Measurements from ENCODE around the gene CUTA.

Gene CUTA

DNA sequence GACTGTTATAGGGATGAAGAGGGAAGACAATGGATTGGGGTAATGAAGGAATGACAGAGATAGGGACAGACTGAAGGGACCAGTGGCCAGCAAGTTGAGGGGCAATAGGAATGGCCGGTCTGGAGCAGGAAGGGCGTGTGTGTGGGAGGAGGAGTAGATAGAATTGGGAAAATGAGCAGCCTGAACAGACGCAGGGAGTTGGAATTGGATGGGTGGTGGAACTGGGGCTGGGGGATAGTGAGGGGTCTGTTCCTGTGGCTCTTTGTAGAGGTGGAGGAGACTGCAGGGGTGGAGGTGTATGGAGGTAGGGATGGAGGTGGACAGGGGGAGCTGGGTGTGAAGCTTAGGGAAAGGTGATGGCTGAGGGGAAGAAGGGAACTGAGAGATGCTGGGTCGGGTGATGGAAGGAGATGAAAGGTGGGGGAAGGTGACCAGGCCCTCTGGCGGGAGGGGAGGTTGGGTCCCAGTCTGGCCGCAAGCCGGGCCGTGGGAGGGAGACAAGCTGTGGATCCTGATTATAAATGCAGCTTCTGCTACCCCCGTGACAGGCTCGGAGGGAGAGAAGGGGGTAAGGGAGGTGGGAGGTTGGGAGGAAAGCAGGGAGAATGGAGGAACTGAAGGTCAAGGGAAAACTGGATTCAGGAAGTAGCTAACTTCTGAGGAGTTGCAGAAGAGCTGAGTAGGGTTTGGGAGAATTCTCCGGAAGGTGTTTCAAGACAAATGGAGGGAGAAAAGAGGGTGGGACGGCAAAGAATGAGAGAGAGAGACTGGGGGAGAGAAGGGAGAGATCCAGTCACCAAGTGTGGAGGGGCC lies 7.2 kb upstream of the CUTA start:
- FAIRE-seq (no peak), DNase-seq (ENCODE audit: insufficient read length, low spot score) (no peak)

DNA sequence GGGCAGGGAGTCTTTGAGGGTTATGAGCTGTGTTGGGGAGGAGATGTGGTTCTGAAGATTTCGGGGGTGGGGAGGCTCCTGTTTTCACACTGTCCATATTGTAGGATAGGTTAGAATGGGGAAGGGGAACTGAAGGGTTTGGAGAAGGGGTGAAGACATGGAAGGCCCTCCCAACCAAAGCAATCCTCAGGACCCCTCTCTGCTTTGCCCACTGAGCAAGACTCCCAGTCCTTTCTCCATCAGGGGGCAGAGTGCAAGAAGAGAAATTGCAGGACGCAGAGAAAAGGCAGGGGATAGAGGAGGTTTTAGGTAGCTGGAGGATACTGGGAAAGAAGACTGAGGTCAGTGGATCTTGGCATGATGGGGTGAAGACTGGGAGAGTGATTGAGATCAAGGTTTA lies 5.9 kb upstream of the CUTA start:
- FAIRE-seq = no peak
- DNase-seq (ENCODE audit: insufficient read length, low spot score) = no peak

DNA sequence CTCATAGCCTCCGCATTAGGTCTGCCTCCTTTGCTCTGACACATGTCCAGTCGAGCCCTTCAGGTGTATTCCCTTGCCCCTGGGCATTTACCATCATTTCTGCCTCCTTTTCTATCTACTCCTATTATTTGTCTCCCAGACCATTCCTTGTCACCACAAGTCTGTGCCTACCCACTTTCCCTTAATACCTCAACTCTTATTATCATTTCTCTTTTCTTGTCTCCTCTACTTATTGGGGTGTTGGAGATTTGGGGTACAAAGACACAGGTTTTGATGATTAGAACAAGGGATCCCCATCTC lies 3.4 kb upstream of the CUTA start:
- FAIRE-seq (no peak), DNase-seq (ENCODE audit: insufficient read length, low spot score) (no peak)

DNA sequence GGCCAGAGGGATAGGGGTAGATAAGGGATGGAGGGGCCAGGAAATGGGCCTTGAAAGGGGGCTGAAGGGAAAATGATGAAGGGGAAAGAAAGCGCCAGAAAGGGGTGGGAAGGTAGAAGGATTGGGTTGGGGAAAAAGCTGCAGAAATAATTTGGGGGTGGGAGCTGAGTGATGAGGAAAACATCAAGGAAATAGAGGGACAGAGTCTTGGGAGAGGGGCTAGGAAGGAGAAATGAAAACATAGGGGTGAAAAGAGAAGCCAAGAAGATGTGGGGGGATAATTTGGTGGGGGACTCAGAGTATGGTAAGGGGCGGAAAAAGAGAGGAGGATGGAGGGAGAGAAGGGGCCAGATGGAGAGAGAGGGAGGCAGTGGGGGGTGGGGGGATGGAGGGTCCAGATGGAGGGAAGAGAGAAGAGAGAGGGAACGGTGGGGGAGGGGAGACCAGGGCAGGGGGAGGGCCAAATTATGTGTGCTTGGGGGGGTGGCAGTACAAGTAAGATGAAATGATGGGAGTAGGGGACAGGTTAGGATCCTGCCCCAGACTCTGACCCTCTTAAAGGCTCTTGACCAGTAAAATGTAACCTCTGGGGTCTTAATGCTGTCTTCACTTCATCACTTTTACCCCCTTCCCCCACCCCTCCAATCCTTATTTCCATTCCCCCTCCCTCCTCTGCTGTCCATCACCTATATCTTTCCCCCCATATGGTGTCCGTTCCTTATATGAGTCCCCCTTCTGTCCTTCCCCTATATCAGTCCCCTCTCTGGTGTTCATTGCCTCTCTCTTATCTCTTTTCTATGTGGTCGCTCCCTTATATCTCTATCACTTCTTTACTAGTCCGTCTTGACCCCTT lies 2.8 kb upstream of the CUTA start:
- FAIRE-seq = no peak
- DNase-seq (ENCODE audit: insufficient read length, low spot score) = no peak

DNA sequence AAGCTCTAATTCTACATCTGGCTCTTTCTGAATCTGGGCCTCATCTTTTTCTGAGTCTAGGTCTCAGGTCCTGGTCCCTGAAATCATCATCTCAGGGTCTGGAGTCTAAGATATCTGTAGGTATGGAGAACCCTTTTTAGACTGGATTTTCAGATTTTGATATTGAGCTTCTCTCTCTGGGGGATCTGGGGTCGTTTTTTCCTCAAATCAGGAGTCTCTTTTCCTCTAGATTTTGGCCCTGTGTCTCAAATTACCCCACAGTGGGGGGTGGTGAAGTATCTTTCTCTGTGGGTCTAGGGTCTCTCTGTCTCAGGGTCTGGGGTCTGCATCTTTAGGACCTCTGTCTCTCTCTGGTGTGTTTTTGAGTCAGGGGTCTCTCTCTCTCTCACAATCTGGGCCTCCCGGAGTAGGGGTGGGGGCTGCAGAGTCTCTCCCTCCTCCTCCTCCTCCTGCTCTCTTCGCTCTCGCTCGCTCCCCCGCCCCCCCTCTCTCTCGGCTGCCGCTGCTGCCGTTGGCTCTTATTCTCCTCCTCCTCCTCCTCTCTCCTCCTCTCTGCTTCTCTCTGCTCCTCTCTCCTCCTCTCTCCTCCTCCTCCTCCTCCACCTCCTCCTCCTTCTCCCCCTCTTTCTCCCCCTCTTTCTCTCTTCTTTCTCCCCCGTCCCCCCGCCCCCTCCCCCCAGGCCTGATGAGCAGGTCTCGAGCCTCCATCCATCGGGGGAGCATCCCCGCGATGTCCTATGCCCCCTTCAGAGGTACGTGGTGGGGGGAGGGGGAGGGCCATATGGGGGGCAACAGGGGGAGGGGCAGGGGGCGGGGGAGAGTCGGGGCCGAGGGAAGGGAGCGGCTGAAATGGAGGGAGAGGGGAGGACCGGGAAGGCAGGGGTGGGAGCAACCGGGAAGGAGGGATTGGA lies 1.9 kb upstream of the CUTA start, which contains the start of gene SYNGAP1:
TSS of gene SYNGAP1 (plus strand) at position 486 of the 911 bp plus-strand sequence. CDS start at position 686, 200 bp downstream.
- DNase-seq (ENCODE audit: insufficient read length, low spot score) (no peak), FAIRE-seq (no peak)

DNA sequence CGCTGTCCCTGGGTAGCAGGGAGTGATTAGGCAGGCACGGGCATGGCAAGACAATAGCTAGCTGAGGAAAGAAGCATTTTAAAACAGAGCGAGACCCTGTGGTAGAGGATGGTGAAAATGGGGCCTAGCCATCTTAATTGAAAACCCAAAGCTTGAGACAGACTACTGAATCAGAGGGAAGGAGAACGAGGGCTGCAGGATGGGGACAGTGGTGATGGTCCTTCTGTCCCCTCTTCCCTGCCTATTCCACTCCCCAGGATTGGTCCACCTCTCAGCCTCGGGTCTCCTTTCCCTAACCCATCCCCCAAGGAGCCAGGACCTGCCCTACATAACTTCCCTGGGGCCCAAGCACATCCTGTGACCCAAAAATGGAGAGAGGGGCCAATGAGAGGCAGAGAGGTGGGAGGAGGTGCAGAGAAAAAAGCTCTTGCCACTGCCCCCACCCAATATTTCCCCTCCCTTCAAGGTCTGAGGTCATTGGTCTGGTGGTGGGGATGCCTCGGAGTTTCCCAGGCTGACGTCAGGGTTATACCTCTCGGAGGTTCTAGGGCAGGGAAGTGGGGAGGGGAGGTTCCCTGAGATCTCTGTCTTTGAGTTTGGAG lies 884 bp upstream of the CUTA start:
- FAIRE-seq (no peak), DNase-seq (ENCODE audit: insufficient read length, low spot score) (no peak)

DNA sequence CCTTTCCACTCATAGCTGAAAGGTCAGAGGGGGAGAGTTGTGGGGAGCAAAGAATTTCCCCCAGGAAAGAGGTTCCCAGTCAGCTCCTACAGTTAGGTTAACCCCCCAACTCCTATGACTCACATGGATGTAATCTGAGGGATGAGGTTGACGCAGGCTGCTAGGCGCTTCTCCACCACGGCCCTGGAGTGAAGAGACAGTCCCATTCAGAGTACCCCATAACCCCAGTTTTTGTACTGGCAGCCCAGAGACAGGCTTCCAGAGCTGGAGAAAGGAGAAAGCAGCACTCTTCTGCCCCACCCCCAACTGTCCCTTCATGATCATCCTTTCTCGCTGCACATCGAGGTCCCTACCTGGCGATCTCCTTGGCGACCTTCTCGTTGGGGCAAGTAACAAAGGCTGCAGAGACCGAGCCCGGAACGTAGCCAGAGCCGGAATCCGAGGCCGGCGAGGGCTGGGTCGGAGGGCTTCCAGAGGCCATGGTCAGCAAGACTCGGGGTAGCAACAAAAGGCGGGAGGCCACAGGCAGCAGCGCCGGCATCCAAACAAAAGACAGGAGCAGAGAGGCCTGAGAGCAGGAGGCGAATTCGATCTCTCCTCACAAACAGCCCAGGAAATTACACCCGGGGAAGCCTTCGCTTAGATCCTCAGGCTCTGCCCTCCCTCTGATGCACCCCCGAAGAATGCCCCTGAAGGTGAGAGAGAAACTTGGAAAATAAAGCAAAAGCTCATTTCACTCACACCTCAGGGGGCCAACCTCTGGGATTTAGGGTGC lies 592 bp downstream of the CUTA start:
- no peak for DNase-seq (ENCODE audit: insufficient read length, low spot score)

DNA sequence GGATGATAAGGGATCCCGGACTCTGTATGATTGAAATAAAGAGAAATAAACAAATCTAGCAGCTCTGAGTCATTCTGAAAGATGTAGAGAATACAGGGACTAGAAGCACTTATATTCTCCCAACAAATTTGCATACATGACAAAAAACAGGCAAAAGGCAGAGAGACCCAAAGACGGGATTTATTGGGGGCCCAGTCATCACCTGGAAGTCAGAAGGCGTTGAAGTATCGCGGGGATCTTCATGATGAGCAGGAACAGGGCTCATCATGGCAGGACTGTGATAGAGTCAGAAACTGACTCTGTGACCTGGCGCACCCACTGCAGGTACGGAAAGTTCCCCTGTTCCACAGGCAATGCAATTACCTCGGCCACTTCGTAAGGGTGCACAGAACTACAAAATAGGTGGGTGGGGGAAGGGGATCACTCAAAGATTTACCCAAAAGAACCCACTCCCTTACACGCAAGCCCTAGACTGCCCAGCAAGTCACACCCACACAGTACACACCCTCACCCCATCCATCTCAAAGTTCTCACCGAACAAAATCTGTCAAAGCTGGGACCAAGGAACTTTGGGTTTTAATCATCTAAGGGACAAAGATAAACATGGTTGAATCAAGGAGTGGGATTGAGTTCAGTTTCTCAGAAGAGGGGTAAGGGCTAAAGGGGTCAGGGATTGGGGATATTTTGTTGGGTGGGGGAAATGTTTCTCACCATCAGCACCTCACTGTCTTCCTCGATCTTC lies 1.4 kb downstream of the CUTA start:
- no peak for FAIRE-seq
- no peak for DNase-seq (ENCODE audit: insufficient read length, low spot score)

More for the DNA sequence above, 592 bp downstream of the CUTA start:
- FAIRE-seq = no peak

DNA sequence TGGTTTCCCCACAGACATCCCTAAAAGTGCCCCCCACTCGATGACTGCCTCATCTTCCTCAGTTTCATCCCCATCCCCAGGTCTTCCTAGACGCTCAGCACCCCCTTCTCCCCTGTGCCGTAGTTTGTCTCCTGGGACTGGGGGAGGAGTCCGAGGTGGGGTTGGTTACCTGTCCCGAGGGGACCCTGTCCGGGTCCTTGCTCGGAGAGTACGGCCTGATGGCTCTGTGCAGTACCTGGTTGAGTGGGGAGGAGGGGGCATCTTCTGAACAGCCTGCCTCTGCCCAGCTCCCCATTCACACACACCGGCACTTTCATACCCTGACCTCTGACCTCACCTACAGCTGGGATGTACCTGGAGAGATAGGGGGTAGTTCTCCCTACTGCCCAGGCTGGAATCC lies 2.1 kb downstream of the CUTA start:
- no peak for DNase-seq (ENCODE audit: insufficient read length, low spot score)
- no peak for FAIRE-seq

DNA sequence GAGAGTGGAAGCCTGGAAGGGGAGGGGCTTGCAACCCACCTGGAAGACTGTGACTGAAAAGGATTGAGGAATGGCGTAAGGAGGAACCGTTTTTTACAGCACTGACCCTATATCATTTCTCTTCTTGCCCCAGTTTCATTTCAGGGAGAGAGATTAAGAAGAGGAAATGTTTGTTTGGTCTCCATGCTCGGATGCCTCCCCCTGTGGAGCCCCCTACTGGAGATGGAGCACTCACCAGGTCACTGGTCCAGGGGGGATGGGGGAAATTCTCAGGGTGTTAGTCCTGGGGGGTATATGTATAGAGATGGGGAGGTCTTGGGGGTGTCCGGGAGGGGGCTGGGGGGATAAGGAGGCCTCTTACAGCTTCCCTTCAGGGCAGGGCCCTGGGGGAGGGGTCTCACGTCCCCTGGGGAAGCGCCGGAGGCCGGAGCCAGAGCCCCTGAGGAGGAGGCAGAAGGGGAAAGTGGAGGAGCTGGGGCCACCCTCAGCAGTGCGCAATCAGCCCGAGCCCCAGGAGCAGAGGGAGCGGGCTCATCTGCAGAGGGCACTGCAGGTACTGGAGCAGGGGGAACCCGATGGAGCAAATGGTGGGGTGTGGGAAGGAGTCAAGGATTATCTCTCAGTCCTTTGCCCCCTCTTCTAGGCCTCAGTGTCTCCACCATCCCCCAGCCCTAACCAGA lies 3.2 kb downstream of the CUTA start:
- FAIRE-seq = no peak
- no peak for DNase-seq (ENCODE audit: insufficient read length, low spot score)

DNA sequence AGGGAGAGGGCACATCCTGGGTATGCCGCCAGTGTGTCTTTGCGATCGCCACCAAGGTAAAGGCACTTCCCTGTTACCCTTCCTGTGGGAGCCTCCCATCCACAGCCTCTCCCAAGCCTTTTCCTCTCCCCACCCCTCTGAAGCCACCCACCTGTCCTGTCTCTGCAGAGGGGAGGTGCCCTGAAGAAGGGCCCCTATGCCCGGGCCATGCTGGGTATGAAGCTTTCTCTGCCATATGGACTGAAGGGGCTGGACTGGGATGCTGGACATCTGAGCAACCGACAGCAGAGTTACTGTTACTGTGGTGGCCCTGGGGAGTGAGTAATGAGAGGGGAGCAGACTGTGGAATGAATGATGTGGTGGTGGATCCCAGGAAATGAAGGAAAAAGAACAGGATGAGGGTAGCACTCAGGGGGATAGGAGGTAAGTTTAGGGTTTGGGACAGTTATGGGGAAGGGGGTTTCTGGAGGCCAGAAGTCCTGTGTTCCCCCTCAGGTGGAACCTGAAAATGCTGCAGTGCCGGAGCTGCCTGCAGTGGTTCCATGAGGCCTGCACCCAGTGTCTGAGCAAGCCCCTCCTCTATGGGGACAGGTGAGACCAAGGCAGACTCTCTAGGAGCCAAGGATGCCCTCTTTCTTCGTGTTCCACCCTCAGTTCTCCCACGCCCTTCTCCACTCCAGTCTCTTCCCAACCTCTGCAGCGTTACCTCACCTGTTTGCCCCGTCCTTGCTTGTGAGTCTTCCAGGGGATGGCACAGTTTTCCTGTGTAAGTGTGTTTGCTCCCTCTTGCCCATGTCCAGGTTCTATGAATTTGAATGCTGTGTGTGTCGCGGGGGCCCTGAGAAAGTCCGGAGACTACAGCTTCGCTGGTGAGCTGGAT lies 4.4 kb downstream of the CUTA start:
- no peak for DNase-seq (ENCODE audit: insufficient read length, low spot score)
- no peak for FAIRE-seq

DNA sequence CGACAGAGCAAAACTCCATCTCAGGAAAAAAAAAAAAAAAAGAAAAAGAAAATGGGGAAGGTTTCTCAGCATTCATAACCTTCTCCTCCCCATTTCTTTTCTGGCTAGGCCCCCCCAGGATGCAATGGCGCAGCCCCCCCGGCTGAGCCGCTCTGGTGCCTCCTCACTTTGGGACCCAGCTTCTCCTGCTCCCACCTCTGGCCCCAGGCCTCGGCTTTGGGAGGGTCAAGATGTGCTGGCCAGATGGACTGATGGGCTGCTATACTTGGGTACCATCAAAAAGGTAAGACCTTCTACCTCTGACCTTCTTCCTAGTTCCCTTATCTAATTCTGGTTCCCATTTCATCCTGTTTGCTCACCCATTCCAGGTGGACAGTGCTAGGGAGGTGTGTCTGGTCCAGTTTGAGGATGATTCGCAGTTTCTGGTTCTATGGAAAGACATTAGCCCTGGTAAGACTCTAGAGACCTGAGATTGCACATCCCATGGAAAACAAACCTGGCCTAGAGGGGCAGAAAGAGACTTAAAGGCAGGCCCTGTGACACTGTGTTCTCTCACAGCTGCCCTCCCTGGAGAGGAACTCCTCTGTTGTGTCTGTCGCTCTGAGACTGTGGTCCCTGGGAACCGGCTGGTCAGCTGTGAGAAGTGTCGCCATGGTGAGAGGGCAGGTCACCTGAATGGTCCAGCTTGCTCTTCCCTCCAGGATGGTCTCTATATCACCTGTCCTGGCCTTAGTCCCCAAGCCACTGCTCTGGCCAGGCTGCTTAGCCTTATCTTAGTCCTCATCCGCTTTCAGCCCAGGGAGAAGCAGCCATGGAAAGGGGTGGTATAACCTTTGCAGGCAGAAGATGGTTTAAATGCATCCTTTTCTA lies 5.5 kb downstream of the CUTA start:
- FAIRE-seq (no peak), DNase-seq (ENCODE audit: insufficient read length, low spot score) (no peak)

DNA sequence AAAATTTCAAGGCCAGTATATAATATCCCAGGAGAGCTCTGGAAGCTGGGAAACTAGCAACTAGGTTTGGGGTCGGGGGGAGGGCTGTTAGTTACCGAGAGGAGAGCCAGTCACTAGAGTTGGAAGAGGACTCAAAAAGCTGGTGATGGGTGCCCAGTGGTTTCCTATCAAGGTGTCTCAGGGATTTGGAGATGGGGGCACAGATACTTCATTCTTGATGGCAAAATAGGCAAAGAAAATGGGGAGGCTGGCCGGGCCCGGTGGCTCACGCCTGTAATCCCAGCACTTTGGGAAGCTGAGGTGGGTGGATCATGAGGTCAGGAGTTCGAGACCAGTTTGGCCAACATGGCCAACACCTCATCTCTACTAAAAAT lies 6.3 kb downstream of the CUTA start:
- DNase-seq (ENCODE audit: insufficient read length, low spot score) (no peak), FAIRE-seq (no peak)

DNA sequence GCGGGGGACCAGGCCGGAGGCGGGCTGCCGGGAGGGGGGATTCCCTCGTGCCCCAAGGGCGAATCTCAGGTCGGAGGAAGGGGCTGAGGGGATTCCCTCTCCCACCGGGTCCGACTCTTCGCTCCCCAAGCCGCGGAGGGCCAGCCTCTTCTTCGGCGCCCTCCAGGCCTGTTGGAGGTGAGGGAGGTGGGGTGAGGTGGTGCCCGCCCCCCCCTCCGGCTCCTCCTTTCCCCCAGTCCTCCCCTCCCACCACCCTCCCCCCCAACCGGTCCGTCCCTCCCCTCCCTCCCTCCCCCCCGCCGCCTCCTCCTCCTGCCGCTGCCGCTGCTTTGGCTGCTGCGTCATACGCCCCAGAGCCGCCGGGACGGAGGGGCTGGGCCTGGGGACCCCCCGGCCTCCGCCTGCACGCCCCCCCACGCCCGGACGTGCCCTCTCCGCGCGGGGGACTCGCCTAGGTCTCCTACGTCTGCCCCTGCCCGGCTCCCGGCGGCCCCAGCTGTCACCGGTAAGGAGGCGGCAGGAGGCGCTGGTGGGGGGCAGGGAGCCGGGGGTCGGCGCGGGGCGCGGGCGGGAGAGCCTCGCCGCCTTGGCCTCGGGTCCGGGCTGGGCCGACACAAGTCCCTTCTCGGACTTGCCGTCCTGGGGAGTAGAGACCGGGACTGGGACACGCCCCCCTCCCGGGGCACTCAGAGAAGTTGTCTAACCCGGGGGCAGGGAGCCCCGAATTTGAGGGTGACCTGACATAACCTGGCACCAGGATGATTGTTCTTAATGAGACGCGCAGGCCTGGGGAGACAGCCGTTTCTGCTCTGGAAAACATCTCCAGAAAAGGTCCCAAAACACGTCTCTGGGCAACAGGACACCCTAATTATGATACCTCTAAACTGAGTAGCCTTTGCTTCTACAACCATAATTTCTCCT lies 6.9 kb downstream of the CUTA start, which contains the start of gene PHF1:
TSS of gene PHF1 (plus strand) at position 304 of the 921 bp plus-strand sequence. CDS start 1,250 bp downstream, outside the sequence.
- FAIRE-seq = peak; percentile 33

DNA sequence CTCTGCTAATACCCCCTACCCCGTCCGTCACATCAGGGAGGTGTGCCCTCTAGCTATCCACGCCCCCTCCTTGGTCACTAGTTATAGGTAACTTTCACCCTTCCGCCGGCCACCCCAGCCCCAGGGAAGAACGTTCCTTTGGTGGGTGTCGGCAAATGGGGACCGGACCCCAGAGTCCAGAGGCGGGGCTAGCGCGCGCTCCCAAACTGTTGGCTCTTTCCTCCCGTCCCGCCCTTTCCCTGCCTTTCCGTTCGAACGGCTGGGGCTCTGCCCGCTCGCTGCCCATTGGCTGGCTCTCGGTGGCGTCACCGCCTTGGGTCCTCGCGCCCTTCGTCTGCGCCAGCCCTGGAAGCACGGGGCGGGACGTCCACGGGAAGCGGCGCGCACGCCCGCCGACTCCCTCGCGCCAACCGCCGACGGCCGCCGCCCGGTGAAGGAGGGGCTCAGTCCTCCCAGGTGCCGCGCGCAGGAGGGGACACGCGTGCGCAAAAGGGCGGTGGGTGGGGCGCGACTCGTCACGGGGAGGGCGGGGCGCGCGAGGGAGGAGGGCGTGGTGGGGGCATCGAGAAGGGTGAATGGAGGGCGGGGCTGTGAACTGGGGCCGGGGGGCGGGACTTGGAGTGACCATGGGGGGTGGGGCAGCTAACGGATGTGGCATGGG lies 7.7 kb downstream of the CUTA start:
- peak; percentile 96 for DNase-seq (ENCODE audit: insufficient read length, low spot score)
- peak; percentile 99 for FAIRE-seq

More for the DNA sequence above, 6.9 kb downstream of the CUTA start, which contains the start of gene PHF1:
- peak; percentile 70 for DNase-seq (ENCODE audit: insufficient read length, low spot score)
